Upper lobe of left lung (tissue), 6 donors: ENCODE data around the gene VIPR1. TPM values are rescaled to one million over a fixed set of nuclear protein-coding genes. Genes with fewer than 3 reads are reported as not detected.

Source experiments
- ATAC-seq, 2 donors: fragments of 200-7000 bp; cut with Tn5 transposase; one replicate each; pipeline ENCODE4 v1.9.1; 2022; ENCODE audit warnings: mild to moderate bottlenecking in 2 of 2, moderate library complexity in 2 of 2; ENCODE audit not compliant: low FRiP score in 2 of 2
- DNase-seq, 2 donors: peaks; one replicate each; pipeline ENCODE4 v3.0.0-alpha.2; 2019 to 2020
- H3K27ac ChIP-seq, 4 donors: fragments of 200-600 bp; sonication (generic); one replicate each; pipeline ENCODE4 v1.5.1; 2016 to 2019
- H3K27me3 ChIP-seq, 4 donors: fragments of 200-600 bp; sonication (generic); one replicate each; pipeline ENCODE4 v1.5.1; 2017 to 2019
- H3K36me3 ChIP-seq, 4 donors: fragments of 200-600 bp; sonication (generic); one replicate each; pipeline ENCODE4 v1.5.1; 2016 to 2019
- H3K4me1 ChIP-seq, 4 donors: fragments of 200-600 bp; sonication (generic); one replicate each; pipeline ENCODE4 v1.5.1; 2018 to 2019
- H3K4me3 ChIP-seq, 4 donors: fragments of 200-600 bp; sonication (generic); one replicate each; pipeline ENCODE4 v1.5.1; 2017 to 2019; ENCODE audit warnings: mild to moderate bottlenecking in 2 of 4, moderate library complexity in 1 of 4
- H3K9me3 ChIP-seq, 4 donors: fragments of 200-600 bp; sonication (generic); one replicate each; pipeline ENCODE4 v1.5.1; 2018 to 2019
- EP300 ChIP-seq, 4 donors: sonication (generic); formaldehyde crosslinking; IDR thresholded peaks; one replicate each; pipeline ENCODE4 v1.5.1; 2017; ENCODE audit warnings: antibody characterized with exemption in 4 of 4, control low read depth in 2 of 4
- POLR2A ChIP-seq, 4 donors: fragments of 450-650 bp; IDR thresholded peaks; one replicate each; pipeline ENCODE4 v1.5.1; 2016 to 2017; ENCODE audit warnings: antibody characterized with exemption in 4 of 4, mild to moderate bottlenecking in 2 of 4
- POLR2AphosphoS5 ChIP-seq, 2 donors: sonication (generic); formaldehyde crosslinking; IDR thresholded peaks; one replicate each; pipeline ENCODE4 v1.5.1; 2017; ENCODE audit warnings: antibody characterized with exemption in 2 of 2
- WGBS, 2 donors: methylation state at CpG; one replicate each; pipeline ENCODE4 v1.1.5; 2017 to 2018; 5-methylcytosine and 5-hydroxymethylcytosine counted together
- total RNA-seq, 6 donors: library from RNA; depleted of rRNA in 4 of 6; stranded (reverse); fragments of >200 nt in 4 of 6; gene quantifications; one replicate each; pipeline versions ENCODE4 v1.1.0 to v1.2.1, GENCODE V29; 2016 to 2021
- TF ChIP-seq, protein P1 (sequence below), 6 experiments: fragments of 450-650 bp in 4 of 6; fragments of 200-600 bp in 2 of 6; sonication (generic) in 2 of 6; IDR thresholded peaks; one replicate each; pipeline ENCODE4 v1.5.1; 2016 to 2019; ENCODE audit warnings: antibody characterized with exemption in 6 of 6
- donor health status: DM: no; HTN: no; CAD: no; lungs with moderate emphysema.
- donor health status: DM: no; HTN: yes; CAD: no; lungs with severe emphysema.

Gene VIPR1, protein sequence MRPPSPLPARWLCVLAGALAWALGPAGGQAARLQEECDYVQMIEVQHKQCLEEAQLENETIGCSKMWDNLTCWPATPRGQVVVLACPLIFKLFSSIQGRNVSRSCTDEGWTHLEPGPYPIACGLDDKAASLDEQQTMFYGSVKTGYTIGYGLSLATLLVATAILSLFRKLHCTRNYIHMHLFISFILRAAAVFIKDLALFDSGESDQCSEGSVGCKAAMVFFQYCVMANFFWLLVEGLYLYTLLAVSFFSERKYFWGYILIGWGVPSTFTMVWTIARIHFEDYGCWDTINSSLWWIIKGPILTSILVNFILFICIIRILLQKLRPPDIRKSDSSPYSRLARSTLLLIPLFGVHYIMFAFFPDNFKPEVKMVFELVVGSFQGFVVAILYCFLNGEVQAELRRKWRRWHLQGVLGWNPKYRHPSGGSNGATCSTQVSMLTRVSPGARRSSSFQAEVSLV
- total RNA-seq, result 100 to 1,000 TPM in 4 of 6 donors, 10 to 100 TPM in 2; 92.6 to 577 (median 198) TPM

DNA sequence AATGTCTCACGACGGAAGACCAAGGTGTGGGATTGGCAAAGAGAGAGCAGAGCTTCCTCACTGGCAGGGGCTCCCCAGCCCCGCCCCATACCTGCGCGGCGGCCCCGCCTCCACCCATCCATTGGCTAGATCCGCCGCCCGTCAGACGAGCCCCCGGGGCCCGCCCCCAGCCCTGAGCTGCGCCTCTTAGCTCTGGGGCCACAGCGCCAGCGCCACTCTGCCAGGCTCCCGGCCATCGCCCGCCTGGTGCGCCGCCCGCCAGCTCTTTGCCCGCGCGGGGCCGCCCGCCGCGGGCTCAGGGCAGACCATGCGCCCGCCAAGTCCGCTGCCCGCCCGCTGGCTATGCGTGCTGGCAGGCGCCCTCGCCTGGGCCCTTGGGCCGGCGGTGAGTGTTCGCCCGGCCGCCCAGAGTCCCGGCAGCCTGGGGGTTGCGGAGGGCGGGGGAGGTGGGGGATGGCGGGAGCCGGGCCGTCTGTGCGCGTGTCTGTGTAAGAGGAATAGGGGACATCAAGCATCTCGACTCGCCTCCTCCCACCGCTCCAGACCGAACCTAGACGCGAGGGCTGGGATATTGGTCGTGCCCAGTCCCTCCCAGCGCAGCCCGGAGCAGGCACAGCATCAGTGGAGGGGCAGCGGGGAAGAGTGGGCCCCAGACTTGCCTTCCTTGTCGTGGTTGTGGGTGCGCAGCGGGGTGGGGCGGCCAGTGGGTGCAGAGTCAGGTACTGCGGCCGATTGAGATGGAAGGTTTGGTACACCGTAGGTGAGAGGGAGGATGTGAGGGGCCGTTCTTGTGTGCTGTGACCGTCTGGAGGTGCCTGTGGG is at the start of gene VIPR1:
TSS of gene VIPR1 (plus strand) at position 215 of the 822 bp plus-strand sequence. CDS start at position 308, 93 bp downstream.
- DNase-seq (peak; percentile 92 to 98), ATAC-seq (peak; percentile 89 to 93)
- peaks cover 12 to 48% (median 28%) of the 10 kb centered on the region in 4 donors for H3K4me1 ChIP-seq
- H3K27ac ChIP-seq, result peak within 1 kb of the TSS; percentile 89 to 93 (median 90)
- 12 to 29% methylated on average over 13 to 47 of the region's 69 CpGs for WGBS, 2 donors
- H3K36me3 ChIP-seq, result peaks cover 0 to 21% (median 0%) of the 10 kb centered on the region in 4 donors
- no peaks in the 10 kb centered on the region for H3K27me3 ChIP-seq
- no peaks in the 10 kb centered on the region for H3K9me3 ChIP-seq
- H3K4me3 ChIP-seq, result peak within 1 kb of the TSS; percentile 59 to 75 (median 67)
- TF ChIP-seq EP300 (IDR thresholded peaks at IDR 0.05) (no peak), POLR2A (IDR thresholded peaks at IDR 0.05) (peak in 3 of 4 donors; percentile 82 to 89 (median 87)), POLR2AphosphoS5 (IDR thresholded peaks at IDR 0.05) (peak; percentile 22 to 83)
- TF ChIP-seq, protein P1, sequence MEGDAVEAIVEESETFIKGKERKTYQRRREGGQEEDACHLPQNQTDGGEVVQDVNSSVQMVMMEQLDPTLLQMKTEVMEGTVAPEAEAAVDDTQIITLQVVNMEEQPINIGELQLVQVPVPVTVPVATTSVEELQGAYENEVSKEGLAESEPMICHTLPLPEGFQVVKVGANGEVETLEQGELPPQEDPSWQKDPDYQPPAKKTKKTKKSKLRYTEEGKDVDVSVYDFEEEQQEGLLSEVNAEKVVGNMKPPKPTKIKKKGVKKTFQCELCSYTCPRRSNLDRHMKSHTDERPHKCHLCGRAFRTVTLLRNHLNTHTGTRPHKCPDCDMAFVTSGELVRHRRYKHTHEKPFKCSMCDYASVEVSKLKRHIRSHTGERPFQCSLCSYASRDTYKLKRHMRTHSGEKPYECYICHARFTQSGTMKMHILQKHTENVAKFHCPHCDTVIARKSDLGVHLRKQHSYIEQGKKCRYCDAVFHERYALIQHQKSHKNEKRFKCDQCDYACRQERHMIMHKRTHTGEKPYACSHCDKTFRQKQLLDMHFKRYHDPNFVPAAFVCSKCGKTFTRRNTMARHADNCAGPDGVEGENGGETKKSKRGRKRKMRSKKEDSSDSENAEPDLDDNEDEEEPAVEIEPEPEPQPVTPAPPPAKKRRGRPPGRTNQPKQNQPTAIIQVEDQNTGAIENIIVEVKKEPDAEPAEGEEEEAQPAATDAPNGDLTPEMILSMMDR (IDR thresholded peaks at IDR 0.05), result peak in 1 of 6 experiments; percentile 8

DNA sequence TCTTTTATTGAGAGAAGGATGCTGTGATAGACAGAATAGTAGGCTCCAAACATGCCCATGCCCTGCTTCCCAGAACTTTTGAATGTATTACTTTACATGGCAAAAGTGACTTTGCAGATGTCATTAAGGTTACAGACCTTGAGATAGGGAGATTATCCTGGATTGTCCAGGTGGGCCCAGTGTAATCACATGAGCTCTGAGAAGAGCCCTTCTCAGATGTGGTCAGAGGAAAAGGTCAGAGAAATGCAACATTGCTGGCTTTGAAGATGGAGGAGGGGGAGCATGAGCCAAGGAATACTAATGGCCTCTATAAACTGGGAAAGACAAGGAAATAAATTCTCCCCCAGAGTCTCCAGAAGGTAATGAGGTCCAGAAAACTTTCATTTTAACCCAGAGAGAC is 46.2 kb upstream of the VIPR1 start:
- no peak for ATAC-seq
- DNase-seq, result no peak
- Histone ChIP-seq H3K4me1 (peaks cover 0 to 8% (median 4%) of the 10 kb centered on the region in 4 donors), H3K36me3 (no peaks in the 10 kb centered on the region), H3K27me3 (no peaks in the 10 kb centered on the region), H3K9me3 (no peaks in the 10 kb centered on the region), H3K4me3 (no peak overlapping the region), H3K27ac (no peak overlapping the region)
- TF ChIP-seq EP300 (IDR thresholded peaks at IDR 0.05), result no peak
- TF ChIP-seq POLR2A (IDR thresholded peaks at IDR 0.05), result no peak
- no peak for TF ChIP-seq POLR2AphosphoS5 (IDR thresholded peaks at IDR 0.05)
- TF ChIP-seq, protein P1 (IDR thresholded peaks at IDR 0.05), result no peak

DNA sequence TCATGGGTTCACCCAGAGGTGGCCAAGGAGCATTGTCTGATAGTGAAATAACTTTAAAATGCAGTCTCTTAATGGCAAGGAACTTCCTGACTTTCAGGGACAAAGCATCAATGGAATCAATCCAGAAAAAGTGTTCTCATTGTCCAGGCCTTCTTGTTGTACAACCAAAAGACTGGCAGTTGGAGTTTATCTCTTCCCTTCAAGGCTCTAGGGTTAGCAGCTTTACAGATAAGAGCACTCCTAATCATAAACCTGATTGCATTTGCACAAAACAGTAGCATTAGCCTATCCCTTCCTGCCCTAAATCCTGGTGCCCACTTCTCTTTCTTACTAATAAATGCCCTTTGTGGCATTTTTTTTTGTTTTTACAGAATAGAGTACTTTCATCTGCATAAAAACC is 43.3 kb upstream of the VIPR1 start:
- H3K9me3 ChIP-seq, result no peaks in the 10 kb centered on the region

DNA sequence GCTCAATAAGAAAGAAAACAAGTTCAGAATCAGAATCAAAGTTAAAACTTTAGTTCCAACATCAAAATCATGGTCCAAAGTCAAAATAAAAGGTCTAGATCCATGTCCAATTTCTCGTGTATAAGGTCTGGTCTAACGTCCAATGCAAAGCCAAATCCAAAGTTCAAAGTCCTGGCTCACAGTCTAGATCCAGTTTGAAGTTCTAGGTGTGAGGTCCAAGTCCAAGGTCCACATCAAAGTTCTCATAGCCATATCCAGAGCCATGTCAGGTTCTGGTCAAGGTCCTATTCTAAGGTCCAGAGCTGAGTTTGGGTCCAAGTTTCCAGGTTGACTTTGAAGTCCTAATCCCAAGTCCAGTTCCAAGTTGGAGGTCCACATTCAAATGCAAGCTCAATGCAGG is 40.7 kb upstream of the VIPR1 start:
- Histone ChIP-seq H3K27ac (no peak overlapping the region), H3K36me3 (no peaks in the 10 kb centered on the region), H3K4me3 (no peak overlapping the region), H3K4me1 (no peaks in the 10 kb centered on the region), H3K27me3 (no peaks in the 10 kb centered on the region), H3K9me3 (no peaks in the 10 kb centered on the region)
- ATAC-seq (no peak), DNase-seq (no peak)
- 88 to 91% methylated on average over 2 of the region's 2 CpGs for WGBS, 2 donors
- no peak for TF ChIP-seq EP300 (IDR thresholded peaks at IDR 0.05)
- TF ChIP-seq POLR2A (IDR thresholded peaks at IDR 0.05), result no peak
- TF ChIP-seq POLR2AphosphoS5 (IDR thresholded peaks at IDR 0.05), result no peak
- TF ChIP-seq, protein P1 (IDR thresholded peaks at IDR 0.05), result no peak

More for the DNA sequence above, 43.3 kb upstream of the VIPR1 start:
- H3K27ac ChIP-seq, result no peak overlapping the region
- TF ChIP-seq POLR2A (IDR thresholded peaks at IDR 0.05) (no peak), EP300 (IDR thresholded peaks at IDR 0.05) (no peak)
- H3K27me3 ChIP-seq, result no peaks in the 10 kb centered on the region
- H3K4me1 ChIP-seq, result no peaks in the 10 kb centered on the region
- DNase-seq (no peak), ATAC-seq (no peak)
- H3K4me3 ChIP-seq, result no peak overlapping the region
- H3K36me3 ChIP-seq, result no peaks in the 10 kb centered on the region

DNA sequence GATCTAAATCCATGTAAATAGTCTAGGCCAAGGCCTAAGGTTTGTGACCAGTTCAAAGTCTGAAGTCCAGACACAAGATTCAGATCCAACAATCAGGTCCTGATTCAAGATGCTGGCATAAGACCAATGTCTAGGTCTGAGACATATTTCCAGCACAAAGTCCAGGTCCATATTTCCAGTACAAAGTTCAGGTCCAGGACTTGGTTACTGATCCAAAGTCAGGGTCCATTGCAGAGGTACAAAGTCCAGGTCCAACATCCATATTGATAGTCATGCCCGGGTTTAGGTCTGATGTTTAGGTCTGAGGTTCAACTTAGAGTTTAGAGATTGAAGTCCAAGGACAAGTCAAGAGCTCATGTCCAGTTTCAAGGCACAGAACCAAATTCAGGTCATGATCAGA is 39.4 kb upstream of the VIPR1 start:
- DNase-seq (no peak), ATAC-seq (no peak)
- TF ChIP-seq POLR2AphosphoS5 (IDR thresholded peaks at IDR 0.05), result no peak
- no peak for TF ChIP-seq EP300 (IDR thresholded peaks at IDR 0.05)
- TF ChIP-seq, protein P1 (IDR thresholded peaks at IDR 0.05), result no peak
- TF ChIP-seq POLR2A (IDR thresholded peaks at IDR 0.05), result no peak
- H3K4me3 ChIP-seq, result no peak overlapping the region
- H3K9me3 ChIP-seq, result no peaks in the 10 kb centered on the region
- no peaks in the 10 kb centered on the region for H3K4me1 ChIP-seq
- WGBS, 2 donors, result 50 to 100% methylated on average over 1 of the region's 1 CpG
- no peaks in the 10 kb centered on the region for H3K27me3 ChIP-seq
- no peak overlapping the region for H3K27ac ChIP-seq
- H3K36me3 ChIP-seq, result no peaks in the 10 kb centered on the region
